ENCODE results near the gene SKP1. TPM values are rescaled to one million over a fixed set of nuclear protein-coding genes. Genes with fewer than 3 reads are reported as not detected.

Gene SKP1
- total and polyA plus RNA-seq, 10 of the 15 experiments (the other 5 are each of a cell fraction or from before 2014, with no cell fraction given) = 100 to 1,686 (median 519) TPM

- RAD21 ChIA-PET (ENCODE audit: unreplicated experiment) = interaction anchor here (1.3 kb wide), 1 partner anchor 40 kb away, joined by 5 read pairs; no protein-coding TSS in a partner anchor
- no peaks in the 10 kb centered on the region for H3K9me3 ChIP-seq (replicated peaks; ENCODE audit: control insufficient read depth, insufficient read depth, low read length)
These were observed 69.6 kb downstream of the SKP1 start for GRCh38 chr5:134106991-134107701.

More at GRCh38 chr5:134106991-134107701, 69.6 kb downstream of the SKP1 start:
- no peak for FAIRE-seq
- no peak overlapping the region for H2AFZ ChIP-seq (ENCODE audit: control insufficient read depth, low read depth, low read length)
- BruUV-seq (replicated peaks) = no TSS peak
- H3K27me3 ChIP-seq (replicated peaks in 1 of 2; ENCODE audit: control insufficient read depth in 2 of 2, insufficient read depth in 2 of 2, low read length in 1 of 2) = no peaks in the 10 kb centered on the region
- in situ Hi-C loops (cut with MboI) = no loop called here
- H3K79me2 ChIP-seq (ENCODE audit: control insufficient read depth, insufficient read depth, low read length) = no peaks in the 10 kb centered on the region
- H3K4me3 ChIP-seq = no peak overlapping the region
- WGBS (ENCODE audit: insufficient coverage, insufficient replicate concordance, low lambda C conversion rate, missing lambda C conversion rate) = 90% methylated on average over 10 of the region's 10 CpGs
- POLR2A ChIA-PET = interaction anchor here (0.7 to 1.2 kb wide), 3 partner anchors 10 to 22 kb away, joined by 3 to 4 read pairs (median 3); no protein-coding TSS in a partner anchor
- SMC1A ChIA-PET (ENCODE audit: uncharacterized antibody, unreplicated experiment) = interaction anchor here (0.7 to 1.4 kb wide), 3 partner anchors 15 to 78 kb away, joined by 3 to 6 read pairs (median 3); no protein-coding TSS in a partner anchor
- no peak for DNase-seq (ENCODE audit: low read depth, low spot score)
- H3K4me1 ChIP-seq (ENCODE audit: control insufficient read depth, insufficient read depth, low read length) = peaks cover 58% of the 10 kb centered on the region
- no peaks in the 10 kb centered on the region for H3K36me3 ChIP-seq (ENCODE audit: control insufficient read depth in 2 of 2, insufficient read depth in 2 of 2, low read length in 1 of 2)
- H4K20me1 ChIP-seq (ENCODE audit: control insufficient read depth, insufficient read depth) = no peaks in the 10 kb centered on the region
- intact Hi-C loops (cut with micrococcal nuclease; ENCODE audit: unreplicated experiment) = no loop called here
- H3K27ac ChIP-seq (ENCODE audit: control insufficient read depth, insufficient read depth) = no peak overlapping the region
- CTCF ChIA-PET = interaction anchor here (1.2 to 3.3 kb wide), 3 partner anchors 17 to 67 kb away, joined by 3 to 12 read pairs (median 10); no protein-coding TSS in a partner anchor
- ATAC-seq = no peak
- no peak overlapping the region for H3K4me2 ChIP-seq (ENCODE audit: control insufficient read depth, insufficient read depth)
- no peak for TF ChIP-seq KLF5 (IDR thresholded peaks at IDR 0.05; ENCODE audit: partially characterized antibody)
- no peak for TF ChIP-seq TBL1XR1 (IDR thresholded peaks at IDR 0.05; ENCODE audit: low read depth, low read length)
- no peak for TF ChIP-seq ZNF622 (IDR thresholded peaks at IDR 0.05)
- no peak for TF ChIP-seq SIX5 (IDR thresholded peaks at IDR 0.05; ENCODE audit: low read depth, low read length, severe bottlenecking)
- TF ChIP-seq HDAC2 (IDR thresholded peaks at IDR 0.05) = no peak
- no peak for TF ChIP-seq SUZ12 (IDR thresholded peaks at IDR 0.05; ENCODE audit: unreplicated experiment)
- TF ChIP-seq RCOR1 (conservative IDR thresholded peaks at IDR 0.05; ENCODE audit: low read depth, low read length) = no peak
- no peak for TF ChIP-seq RELB (IDR thresholded peaks at IDR 0.05; ENCODE audit: low read depth)
- no peak for TF ChIP-seq STAT1 (conservative IDR thresholded peaks at IDR 0.05)
- H3K9ac ChIP-seq (ENCODE audit: control insufficient read depth, insufficient read depth, low read length) = no peak overlapping the region

Measured in GM12878 (cell line).